ENCODE results near the gene APBA1. TPM values are rescaled to one million over a fixed set of nuclear protein-coding genes. Genes with fewer than 3 reads are reported as not detected.

The APBA1 gene
- total and polyA plus RNA-seq, 2 of the 4 experiments (the other 2 are of a cell fraction) = 3.8 to 5.1 TPM

DNA sequence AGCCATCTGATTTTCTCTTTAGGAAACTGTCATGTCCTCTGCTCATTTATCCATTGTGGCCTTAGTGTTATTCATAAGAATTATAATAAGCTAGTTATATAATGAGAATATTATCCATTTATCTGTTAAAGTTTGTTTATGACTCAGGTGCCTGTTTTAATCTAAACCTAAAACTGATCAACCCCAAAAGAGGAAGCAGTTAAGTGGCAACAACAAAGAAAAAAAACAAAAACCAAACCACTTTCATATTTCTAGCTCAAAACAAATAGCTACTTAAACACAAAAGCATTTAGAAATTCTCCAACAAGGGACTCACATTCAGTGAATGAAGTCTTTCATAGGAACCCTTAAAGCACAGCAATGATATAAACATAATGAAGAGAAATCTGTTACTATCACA lies 116.4 kb downstream of the APBA1 start:
- Histone ChIP-seq H3K4me2 (ENCODE audit: low read depth, low read length) (no peak overlapping the region), H4K8ac (ENCODE audit: low read depth in 2 of 2, low read length in 2 of 2) (no peak overlapping the region), H2BK5ac (ENCODE audit: low read depth, low read length, poor library complexity, severe bottlenecking) (no peak overlapping the region), H4K5ac (ENCODE audit: low read depth, low read length) (no peak overlapping the region), H2AK9ac (replicated peaks; ENCODE audit: low read depth, low read length, poor library complexity) (no peak overlapping the region), H3K36me3 (ENCODE audit: control insufficient read depth, insufficient read depth, low read length) (no peaks in the 10 kb centered on the region), H2BK120ac (ENCODE audit: low read depth, low read length) (no peak overlapping the region), H2BK15ac (ENCODE audit: low read depth, low read length) (no peak overlapping the region), H3K4me1 (ENCODE audit: control insufficient read depth, insufficient read depth, low read length) (no peaks in the 10 kb centered on the region), H3K27me3 (ENCODE audit: control insufficient read depth, insufficient read depth, low read length) (0 out of 2 replicates have a peak, but pooled peaks cover 2% of the 10 kb centered on the region), H4K91ac (ENCODE audit: insufficient read depth, low read depth, low read length) (no peak overlapping the region), H3K4ac (ENCODE audit: low read depth, low read length) (no peak overlapping the region), H3K14ac (replicated peaks; ENCODE audit: low read depth, low read length) (no peak overlapping the region), H3K56ac (ENCODE audit: extremely low read depth, insufficient read depth, low read length) (no peak overlapping the region), H3K9me3 (ENCODE audit: control insufficient read depth, insufficient read depth, low read length) (no peaks in the 10 kb centered on the region), H3K18ac (ENCODE audit: low read depth, low read length) (no peak overlapping the region), H4K20me1 (ENCODE audit: insufficient read depth, low read length) (no peaks in the 10 kb centered on the region), H3K4me3 (ENCODE audit: insufficient read depth, low read depth, low read length) (no peak overlapping the region), H3K9me1 (ENCODE audit: insufficient read depth, low read length) (no peaks in the 10 kb centered on the region), H3K27ac (ENCODE audit: insufficient read depth, low read length) (no peak overlapping the region), H2AK5ac (ENCODE audit: low read depth, low read length) (no peak overlapping the region), H2AFZ (replicated peaks; ENCODE audit: low read length, poor library complexity) (no peak overlapping the region), H3K23ac (ENCODE audit: low read depth, low read length) (no peak overlapping the region), H3K9ac (ENCODE audit: low read depth, low read length) (no peak overlapping the region), H2BK20ac (ENCODE audit: low read depth, low read length) (no peak overlapping the region), H3K79me1 (ENCODE audit: low read depth in 1 of 2, low read length in 2 of 2) (no peaks in the 10 kb centered on the region)
- ChIA-PET POLR2A (ENCODE audit: unreplicated experiment) (no interaction called here), CTCF (interaction anchor here (0.6 to 1.2 kb wide), 2 partner anchors 117 to 360 kb away, joined by 3 to 4 read pairs; no protein-coding TSS in a partner anchor)
- DNase-seq (no peak), ATAC-seq (ENCODE audit: low read depth) (no peak)
- BruUV-seq (replicated peaks) = no TSS peak
- TF ChIP-seq RCOR1 (IDR thresholded peaks at IDR 0.05; ENCODE audit: insufficient replicate concordance, low read length) = no peak
- TF ChIP-seq RAD21 (IDR thresholded peaks at IDR 0.05; ENCODE audit: low read length) = no peak
- no peak for TF ChIP-seq CHD1 (IDR thresholded peaks at IDR 0.05; ENCODE audit: low read depth, low read length)
- TF ChIP-seq, protein P1, sequence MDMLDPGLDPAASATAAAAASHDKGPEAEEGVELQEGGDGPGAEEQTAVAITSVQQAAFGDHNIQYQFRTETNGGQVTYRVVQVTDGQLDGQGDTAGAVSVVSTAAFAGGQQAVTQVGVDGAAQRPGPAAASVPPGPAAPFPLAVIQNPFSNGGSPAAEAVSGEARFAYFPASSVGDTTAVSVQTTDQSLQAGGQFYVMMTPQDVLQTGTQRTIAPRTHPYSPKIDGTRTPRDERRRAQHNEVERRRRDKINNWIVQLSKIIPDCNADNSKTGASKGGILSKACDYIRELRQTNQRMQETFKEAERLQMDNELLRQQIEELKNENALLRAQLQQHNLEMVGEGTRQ (IDR thresholded peaks at IDR 0.05; ENCODE audit: low read depth, low read length) = no peak
- TF ChIP-seq, protein P2, sequence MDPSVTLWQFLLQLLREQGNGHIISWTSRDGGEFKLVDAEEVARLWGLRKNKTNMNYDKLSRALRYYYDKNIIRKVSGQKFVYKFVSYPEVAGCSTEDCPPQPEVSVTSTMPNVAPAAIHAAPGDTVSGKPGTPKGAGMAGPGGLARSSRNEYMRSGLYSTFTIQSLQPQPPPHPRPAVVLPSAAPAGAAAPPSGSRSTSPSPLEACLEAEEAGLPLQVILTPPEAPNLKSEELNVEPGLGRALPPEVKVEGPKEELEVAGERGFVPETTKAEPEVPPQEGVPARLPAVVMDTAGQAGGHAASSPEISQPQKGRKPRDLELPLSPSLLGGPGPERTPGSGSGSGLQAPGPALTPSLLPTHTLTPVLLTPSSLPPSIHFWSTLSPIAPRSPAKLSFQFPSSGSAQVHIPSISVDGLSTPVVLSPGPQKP (IDR thresholded peaks at IDR 0.05; ENCODE audit: borderline replicate concordance, low read depth, low read length) = no peak
- no peak for TF ChIP-seq MAFK (IDR thresholded peaks at IDR 0.05; ENCODE audit: low read depth, low read length)
- TF ChIP-seq, protein P3, sequence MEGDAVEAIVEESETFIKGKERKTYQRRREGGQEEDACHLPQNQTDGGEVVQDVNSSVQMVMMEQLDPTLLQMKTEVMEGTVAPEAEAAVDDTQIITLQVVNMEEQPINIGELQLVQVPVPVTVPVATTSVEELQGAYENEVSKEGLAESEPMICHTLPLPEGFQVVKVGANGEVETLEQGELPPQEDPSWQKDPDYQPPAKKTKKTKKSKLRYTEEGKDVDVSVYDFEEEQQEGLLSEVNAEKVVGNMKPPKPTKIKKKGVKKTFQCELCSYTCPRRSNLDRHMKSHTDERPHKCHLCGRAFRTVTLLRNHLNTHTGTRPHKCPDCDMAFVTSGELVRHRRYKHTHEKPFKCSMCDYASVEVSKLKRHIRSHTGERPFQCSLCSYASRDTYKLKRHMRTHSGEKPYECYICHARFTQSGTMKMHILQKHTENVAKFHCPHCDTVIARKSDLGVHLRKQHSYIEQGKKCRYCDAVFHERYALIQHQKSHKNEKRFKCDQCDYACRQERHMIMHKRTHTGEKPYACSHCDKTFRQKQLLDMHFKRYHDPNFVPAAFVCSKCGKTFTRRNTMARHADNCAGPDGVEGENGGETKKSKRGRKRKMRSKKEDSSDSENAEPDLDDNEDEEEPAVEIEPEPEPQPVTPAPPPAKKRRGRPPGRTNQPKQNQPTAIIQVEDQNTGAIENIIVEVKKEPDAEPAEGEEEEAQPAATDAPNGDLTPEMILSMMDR (conservative IDR thresholded peaks at IDR 0.05; ENCODE audit: low read depth, low read length) = no peak
- no peak for TF ChIP-seq RFX5 (IDR thresholded peaks at IDR 0.05; ENCODE audit: low read depth, low read length)
- no peak for TF ChIP-seq FOS (IDR thresholded peaks at IDR 0.05; ENCODE audit: low read depth, low read length)
- TF ChIP-seq NFE2L2 (IDR thresholded peaks at IDR 0.05; ENCODE audit: low read depth, low read length) = no peak
- TF ChIP-seq CEBPB (IDR thresholded peaks at IDR 0.05; ENCODE audit: low read depth, low read length) = no peak
- TF ChIP-seq MAZ (IDR thresholded peaks at IDR 0.05; ENCODE audit: borderline replicate concordance, low read depth, low read length) = no peak
- TF ChIP-seq POLR2A (IDR thresholded peaks at IDR 0.05; ENCODE audit: low read depth, low read length) = no peak
- TF ChIP-seq SMC3 (IDR thresholded peaks at IDR 0.05; ENCODE audit: low read depth, low read length) = no peak
- TF ChIP-seq MXI1 (IDR thresholded peaks at IDR 0.05; ENCODE audit: borderline replicate concordance, low read depth, low read length) = no peak
- TF ChIP-seq BHLHE40 (IDR thresholded peaks at IDR 0.05; ENCODE audit: low read depth, low read length) = no peak
- dilution Hi-C loops (cut with HindIII; ENCODE audit: low sequenced_read_pairs, unreplicated experiment) = no loop called here
- intact Hi-C loops (cut with micrococcal nuclease) = loop anchor here (5.0 kb wide), 1 partner anchor 116 kb away; the partner anchor contains the start of gene APBA1
- in situ Hi-C loops (cut with MboI; ENCODE audit: low sequenced_read_pairs) = loop anchor here (25.0 kb wide), 2 partner anchors 494 to 681 kb away; no protein-coding TSS in a partner anchor

All from IMR-90 (cell line).